Effector CD8-positive, alpha-beta T cell (primary cell): ENCODE data around the gene OST4.

Source experiments
- DNase-seq: peaks from one replicate; lab custom pipeline; 2025; lab: John Stamatoyannopoulos, UW

Gene OST4

DNA sequence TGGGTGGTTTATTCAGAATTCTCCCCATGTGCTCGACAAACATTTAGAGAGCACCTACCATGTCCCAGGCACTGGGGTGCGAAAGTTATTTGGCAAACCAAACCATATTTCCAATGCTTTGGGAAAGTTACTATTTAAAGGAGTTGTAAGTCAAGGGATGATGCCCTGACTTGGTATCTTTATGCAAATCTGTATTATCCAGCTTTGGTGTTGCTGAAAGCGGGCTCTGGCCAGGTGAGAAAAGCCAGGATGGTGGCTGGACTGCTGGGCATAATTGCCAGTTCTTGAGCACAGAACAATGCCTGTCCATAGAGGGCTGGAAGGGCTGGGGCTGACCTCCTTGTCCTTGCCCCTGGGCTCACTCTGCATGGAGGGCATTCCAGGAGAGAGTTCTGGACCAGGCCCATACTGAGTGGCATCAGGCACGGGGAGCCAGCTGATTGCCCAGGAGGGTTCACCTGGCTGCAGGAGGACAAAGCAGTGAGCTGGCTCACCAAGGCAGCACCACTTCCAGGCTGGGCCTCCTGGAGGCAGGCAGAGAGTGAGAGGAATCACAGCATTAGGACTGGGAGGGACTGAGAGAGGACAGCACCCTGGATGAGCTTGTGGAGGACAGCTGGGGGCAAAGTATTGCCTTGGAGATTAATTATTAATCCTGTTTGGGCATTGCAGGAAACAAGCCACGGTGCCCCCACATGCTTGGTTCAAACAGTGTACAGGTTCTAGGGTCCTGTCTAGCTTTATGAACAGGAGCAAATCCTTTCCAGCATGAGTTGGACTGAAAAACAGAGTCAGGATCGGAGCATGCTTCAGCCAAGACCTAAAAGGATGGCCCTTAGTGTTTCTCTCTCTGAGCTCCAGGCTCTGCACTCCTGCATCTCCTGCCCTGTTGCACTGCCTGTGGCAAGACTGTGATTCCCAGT, 22.2 kb upstream of the OST4 start:
- no peak for DNase-seq

DNA sequence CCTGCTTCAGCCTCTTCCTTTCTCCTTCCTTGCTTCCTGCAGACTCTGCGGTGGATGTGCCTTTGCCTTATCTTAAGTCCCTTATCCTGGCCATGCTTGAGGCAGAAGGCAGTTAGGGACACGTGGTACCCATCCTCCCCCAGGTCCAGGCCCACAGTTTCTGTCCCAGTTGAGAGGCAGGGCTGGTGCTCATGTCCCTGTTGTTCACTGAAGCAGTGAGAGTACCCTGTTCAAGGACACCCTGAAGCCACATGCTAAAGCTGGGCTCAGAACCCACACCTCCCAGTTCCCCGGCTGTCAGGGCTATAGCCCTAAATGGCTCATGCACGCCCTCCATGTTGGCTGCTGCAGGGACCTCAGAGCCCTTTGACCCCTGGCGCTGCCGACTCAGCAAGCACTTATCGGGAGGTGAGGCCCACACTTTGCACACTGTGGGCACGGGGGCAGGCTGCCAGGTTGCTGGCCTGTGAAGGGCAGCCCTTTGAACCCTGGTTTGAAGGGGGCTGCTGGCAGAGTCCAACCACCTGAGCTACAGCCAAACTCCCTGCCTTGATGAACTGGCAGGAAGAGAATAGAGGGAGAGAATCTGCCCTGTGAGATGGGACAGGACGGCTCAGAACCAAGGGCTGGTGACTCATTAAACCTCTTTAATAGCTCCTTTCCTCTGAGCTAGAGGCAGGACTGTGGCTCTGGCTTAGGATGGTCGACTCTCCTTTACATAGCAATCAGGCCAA, 21.4 kb upstream of the OST4 start:
- no peak for DNase-seq

DNA sequence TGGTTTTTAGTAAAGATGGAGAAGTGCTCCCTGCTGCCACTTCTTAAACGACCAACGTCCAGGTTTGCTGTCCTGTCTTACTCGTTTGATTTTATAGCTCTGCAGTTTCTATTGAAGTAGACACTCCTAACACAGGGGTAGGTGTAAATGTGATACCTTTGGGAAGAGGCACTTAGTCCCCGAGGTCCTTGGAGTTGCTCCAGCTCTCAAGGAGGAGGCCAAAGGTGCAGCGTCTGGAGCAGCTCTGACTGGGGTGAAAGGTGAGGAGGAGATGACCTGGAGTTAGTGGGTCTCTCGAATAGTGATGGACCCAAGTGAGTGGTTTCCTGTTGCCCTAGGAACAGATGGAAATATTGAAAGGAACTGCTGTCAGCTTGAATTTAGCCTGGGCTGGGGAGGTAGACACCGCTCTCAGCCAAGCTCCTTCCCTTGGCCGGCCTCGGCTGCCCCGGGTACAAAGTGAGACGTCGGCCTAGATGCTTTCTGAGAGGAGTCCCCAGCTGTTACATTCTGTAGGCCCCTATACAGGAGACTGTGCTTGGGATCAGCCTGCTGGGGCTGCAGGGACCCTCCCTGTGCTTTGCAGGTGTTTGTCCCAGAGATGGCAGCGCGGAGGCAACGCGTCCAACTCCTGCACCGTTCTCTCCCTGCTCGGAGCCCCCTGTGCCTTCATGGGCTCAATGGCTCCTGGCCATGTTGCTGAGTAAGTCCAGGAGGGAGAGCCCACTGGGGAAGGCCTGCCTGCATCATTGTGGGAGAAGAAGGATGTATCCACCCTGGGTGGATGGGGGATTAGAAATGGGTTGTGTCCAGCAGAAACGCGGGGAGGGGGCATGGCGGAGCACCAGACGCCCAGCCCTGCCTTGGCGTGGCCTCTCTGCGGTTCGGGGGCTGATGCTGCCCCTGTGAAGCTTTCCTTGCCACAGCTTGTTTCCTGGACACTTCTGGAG, 20.6 kb upstream of the OST4 start:
- DNase-seq: no peak

DNA sequence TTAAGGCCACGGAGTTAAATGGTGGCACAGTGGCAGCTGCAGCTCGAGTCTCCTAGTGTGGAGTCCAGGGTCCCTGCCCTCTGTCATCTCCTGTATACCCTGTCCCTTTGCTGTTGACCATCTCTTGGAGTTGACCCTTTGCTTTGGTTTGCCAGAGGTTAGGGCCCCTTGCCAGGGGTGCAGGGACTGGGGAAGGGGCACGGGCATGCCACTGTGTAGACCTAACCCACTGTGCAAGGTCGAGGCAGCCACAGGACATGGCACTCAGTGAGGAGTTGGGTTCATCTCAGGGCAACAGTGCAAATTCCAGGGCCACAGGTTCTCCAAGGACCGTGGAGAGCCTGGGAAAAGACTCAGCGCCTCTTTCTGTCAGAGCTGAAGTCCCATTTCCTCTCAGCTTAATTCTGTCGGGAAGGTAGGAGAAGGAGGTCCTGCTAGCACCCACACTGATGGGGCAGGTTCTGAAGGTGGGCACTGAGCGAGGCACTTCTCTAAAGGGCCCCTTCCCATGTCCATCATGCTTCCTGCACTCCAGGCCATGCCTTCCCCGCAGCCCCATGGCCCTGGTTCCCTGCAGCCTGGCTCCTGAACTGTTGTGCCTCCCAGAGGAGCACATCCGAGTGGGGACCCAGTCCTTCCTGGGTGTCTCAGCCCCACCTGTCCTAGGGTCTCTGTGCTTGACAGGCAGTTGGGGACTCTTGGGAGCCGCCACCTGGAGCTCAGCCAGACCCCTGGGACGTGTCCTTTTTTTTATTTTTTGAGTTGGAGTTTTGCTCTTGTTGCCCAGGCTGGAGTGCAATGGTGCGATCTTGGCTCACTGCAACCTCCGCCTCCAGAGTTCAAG, 17.9 kb upstream of the OST4 start:
- DNase-seq: no peak

DNA sequence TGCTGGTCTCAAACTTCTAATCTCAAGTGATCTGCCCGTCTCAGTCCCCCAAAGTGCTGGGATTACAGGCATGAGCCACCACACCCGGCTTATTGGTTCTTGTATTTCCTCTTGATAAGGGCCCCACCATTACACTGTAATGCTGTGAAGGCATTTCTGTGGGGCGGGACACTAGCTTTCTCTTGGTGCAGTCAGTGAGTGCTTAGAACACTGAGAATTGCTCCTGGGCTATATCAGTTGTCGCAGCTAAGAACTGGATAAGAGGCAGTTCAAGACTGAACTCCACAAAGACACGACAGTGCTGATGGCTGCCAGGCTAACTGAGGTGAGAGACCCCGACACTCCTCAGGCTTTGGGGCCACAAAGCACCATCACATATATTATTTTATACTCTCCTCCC, 17.2 kb upstream of the OST4 start:
- no peak for DNase-seq

DNA sequence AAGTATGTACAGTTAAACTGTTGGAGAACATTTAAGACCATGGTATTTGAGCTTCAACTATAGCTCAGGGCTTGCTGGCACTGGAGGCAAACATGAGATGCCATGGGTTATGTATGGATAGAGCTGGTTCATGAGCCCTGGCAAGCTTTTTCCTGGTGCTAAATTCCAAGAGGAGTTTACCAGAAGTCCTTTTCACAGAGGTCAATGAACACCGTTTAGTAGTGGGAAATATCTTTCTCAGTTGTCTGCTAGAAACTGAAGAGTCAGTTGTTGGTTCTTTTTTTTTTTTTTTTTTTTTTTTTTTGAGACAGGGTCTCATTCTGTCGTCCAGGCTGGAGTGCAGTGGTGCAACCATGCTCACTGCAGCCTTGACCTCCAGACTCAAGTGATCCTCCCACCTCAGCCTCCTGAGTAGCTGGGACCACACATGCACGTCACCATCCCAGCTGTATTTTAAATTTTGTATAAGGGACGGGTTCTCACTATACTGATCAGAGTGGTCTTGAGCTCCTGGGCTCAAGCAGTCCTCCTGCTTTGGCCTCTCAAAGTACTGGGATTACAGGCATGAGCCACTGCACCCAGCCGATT, 16.5 kb upstream of the OST4 start:
- no peak for DNase-seq

DNA sequence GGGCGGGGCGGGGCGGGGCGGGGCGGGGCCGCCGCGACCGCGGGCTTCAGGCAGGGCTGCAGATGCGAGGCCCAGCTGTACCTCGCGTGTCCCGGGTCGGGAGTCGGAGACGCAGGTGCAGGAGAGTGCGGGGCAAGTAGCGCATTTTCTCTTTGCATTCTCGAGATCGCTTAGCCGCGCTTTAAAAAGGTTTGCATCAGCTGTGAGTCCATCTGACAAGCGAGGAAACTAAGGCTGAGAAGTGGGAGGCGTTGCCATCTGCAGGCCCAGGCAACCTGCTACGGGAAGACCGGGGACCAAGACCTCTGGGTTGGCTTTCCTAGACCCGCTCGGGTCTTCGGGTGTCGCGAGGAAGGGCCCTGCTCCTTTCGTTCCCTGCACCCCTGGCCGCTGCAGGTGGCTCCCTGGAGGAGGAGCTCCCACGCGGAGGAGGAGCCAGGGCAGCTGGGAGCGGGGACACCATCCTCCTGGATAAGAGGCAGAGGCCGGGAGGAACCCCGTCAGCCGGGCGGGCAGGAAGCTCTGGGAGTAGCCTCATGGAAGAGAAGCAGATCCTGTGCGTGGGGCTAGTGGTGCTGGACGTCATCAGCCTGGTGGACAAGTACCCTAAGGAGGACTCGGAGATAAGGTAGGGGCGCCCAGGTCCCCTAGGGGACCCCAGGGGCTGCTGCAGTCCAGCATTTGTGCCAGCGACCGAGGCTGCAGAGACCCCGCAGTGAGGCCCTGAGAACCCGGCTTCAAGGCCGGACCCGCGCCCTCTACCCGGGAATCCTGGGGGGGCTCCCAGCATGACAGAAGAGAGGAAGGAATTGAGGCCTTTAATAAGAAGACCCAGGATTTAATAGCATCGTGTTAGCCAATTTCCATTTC, 15.5 kb upstream of the OST4 start, which contains the start of gene KHK:
Gene KHK (plus strand): TSS at position 49 of the 870 bp plus-strand sequence. CDS start 488 bp downstream, at position 537.
- no peak for DNase-seq

DNA sequence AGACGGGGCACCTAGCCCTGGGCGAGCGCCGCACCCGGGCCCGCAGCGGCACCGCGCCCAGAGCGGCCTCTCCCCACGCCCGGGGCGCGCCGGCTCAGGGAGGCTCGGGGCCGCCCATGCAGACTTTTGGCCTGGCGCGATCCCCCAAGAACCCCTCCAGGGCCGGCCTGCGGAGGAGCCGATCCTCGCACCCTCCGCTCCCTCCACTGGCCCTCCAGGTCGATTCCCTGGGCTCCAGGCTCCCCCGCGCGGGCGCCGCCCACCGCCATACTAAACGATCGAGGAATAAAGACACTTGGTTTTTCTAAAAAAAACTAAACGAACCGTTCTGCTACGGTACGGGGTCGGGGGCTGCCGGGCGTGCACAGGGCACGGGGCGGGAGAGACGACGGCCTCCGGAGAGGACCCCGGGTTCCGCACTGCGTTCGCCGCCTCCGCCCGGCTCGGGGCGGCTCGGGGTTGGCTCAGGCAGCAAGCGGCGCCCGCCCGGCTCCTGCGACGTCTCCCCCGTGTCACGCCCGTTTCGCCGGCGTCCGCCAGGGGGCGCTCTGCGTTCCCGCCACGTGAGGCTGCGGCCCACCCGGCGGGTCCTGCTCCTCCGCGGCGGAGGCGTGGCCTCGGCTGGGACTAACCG, 14.8 kb upstream of the OST4 start:
- peak; percentile 95 for DNase-seq

DNA sequence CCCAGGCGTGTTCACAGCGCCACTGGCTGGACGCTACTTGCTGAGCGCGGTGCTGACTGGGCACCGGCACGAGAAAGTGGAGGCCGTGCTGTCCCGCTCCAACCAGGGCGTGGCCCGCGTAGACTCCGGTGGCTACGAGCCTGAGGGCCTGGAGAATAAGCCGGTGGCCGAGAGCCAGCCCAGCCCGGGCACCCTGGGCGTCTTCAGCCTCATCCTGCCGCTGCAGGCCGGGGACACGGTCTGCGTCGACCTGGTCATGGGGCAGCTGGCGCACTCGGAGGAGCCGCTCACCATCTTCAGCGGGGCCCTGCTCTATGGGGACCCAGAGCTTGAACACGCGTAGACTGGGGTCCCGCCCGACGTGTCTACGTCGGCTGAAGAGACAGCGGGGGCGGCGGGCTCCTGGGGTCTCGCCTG, 14.2 kb upstream of the OST4 start:
- no peak for DNase-seq

DNA sequence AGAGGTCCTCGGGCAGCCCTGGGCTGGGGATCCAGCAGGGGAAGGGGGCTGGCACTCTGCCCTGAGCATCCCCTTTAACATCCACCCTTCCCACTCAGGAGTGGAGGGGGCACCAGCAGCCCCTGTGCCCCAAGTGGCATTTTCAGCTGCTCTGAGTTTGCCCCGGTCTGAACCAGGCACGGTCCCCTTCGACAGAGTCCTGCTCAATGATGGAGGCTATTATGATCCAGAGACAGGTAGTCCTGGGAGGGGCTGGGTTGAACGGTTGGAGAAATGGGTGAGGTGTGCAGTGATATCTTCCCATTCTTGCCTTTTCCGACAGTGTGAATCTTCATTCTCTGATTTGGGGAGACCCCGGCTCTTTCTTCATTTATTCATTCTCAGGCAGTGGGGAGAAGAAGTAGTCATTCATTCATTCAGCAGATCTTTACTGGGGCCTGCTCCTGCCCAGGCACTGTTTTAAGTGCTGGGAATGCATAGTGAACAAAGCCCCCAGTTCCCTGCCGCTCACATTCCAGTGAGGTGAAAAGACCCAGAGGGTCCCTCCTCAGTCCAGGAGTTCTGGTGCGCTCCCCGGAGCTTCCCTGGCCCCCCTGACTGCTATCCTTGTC, 13.7 kb upstream of the OST4 start:
- no peak for DNase-seq

DNA sequence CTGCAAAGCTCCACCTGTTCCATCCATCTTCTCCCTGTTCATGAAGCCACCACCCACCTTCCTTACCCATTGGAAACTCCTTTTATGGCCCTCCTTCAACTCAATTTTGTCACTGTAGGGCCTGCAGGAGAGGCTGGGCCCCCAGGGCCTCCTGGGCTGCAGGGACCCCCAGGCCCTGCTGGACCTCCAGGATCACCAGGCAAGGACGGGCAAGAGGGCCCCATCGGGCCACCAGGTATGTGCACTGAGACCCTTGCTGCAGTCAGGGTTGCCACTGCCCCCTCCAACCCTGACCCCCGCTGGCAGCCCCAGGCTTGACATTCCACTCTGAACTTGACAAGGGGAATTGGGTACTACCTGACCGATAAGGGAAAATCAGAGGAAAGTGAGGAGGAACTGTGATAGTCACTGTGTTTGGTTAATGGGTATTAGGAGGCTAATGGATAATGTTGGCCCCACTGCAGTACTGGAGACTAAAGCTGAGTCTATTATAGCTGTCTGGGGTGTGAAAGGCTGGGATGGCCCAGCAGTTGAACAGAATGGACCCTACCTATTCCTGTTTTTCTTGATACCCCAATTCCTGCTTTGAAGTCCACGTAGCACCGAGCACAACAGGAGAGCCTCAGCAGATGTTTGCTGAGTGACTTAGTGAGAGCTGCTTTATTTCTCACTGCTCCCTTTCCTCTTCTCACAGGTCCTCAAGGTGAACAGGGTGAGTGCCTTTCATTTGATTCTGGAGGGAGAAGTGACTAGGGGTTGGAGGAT, 13.0 kb upstream of the OST4 start:
- no peak for DNase-seq

DNA sequence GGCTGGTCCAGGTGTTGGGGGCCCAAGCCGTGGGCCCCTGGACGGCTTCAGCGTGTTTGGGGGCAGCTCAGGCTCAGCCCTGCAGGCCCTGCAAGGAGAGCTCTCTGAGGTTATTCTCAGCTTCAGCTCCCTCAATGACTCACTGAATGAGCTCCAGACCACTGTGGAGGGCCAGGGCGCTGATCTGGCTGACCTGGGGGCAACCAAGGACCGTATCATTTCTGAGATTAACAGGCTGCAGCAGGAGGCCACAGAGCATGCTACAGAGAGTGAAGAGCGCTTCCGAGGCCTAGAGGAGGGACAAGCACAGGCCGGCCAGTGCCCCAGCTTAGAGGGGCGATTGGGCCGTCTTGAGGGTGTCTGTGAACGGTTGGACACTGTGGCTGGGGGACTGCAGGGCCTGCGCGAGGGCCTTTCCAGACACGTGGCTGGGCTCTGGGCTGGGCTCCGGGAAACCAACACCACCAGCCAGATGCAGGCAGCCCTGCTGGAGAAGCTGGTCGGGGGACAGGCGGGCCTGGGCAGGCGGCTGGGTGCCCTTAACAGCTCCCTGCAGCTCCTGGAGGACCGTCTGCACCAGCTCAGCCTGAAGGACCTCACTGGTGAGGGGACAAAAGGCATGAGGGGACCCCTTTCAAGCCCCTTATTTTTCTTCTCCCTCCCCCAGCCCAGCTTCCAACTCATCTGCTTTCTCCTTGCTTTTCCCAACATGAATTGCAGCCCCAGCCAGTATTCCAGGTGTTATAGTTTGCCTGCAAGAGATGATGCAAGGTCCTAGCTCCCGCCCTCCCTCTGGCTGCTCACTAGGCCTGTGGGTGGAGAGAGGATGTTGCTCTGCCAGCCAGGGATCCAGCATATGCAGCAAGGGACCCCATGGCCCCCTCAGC, 12.2 kb upstream of the OST4 start:
- no peak for DNase-seq

DNA sequence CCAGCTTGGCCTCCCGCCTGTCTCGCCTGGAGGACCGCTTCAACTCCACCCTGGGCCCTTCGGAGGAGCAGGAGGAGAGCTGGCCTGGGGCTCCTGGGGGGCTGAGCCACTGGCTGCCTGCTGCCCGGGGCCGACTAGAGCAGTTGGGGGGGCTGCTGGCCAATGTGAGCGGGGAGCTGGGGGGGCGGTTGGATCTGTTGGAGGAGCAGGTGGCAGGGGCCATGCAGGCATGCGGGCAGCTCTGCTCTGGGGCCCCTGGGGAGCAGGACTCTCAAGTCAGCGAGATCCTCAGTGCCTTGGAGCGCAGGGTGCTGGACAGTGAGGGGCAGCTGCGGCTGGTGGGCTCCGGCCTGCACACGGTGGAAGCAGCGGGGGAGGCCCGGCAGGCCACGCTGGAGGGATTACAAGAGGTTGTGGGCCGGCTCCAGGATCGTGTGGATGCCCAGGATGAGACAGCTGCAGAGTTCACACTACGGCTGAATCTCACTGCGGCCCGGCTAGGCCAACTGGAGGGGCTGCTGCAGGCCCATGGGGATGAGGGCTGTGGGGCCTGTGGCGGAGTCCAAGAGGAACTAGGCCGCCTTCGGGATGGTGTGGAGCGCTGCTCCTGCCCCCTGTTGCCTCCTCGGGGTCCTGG, 11.4 kb upstream of the OST4 start:
- no peak for DNase-seq

DNA sequence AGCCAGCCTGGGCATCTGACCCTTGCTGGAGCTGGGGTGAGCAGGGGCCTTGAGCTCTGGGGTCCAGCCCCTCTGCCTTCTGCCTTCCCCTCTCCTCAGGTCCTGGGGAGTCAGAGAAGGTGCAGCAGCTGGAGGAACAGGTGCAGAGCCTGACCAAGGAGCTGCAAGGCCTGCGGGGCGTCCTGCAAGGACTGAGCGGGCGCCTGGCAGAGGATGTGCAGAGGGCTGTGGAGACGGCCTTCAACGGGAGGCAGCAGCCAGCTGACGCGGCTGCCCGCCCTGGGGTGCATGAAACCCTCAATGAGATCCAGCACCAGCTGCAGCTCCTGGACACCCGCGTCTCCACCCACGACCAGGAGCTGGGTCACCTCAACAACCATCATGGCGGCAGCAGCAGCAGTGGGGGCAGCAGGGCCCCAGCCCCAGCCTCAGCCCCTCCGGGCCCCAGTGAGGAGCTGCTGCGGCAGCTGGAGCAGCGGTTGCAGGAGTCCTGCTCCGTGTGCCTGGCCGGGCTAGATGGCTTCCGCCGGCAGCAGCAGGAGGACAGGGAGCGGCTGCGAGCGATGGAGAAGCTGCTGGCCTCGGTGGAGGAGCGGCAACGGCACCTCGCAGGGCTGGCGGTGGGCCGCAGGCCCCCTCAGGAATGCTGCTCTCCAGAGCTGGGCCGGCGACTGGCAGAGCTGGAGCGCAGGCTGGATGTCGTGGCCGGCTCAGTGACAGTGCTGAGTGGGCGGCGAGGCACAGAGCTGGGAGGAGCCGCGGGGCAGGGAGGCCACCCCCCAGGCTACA, 10.7 kb upstream of the OST4 start:
- no peak for DNase-seq

DNA sequence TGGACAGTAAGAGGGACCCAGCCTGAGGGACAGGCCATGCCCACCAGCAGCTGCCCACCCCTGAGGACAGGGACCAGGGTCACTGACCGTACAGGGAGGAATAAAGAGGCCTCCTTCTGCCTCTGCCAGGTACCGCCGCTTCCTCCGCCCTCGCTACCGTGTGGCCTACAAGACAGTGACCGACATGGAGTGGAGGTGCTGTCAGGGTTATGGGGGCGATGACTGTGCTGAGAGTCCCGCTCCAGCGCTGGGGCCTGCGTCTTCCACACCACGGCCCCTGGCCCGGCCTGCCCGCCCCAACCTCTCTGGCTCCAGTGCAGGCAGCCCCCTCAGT, 9.1 kb upstream of the OST4 start:
- no peak for DNase-seq

DNA sequence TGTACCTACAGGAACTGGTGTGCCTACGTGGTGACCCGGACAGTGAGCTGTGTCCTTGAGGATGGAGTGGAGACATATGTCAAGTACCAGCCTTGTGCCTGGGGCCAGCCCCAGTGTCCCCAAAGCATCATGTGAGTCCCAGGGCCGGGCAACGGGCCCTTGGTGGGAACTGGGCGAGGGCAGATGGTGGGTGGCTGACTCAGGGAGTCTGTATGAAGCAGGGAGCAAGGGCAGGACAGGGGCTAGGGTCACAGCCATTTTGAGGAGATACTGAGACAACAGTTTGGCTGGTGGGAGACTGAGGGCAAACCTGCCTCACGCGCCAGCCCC, 8.7 kb upstream of the OST4 start:
- DNase-seq: no peak
